SK-N-SH (cell line): ENCODE results near the gene IFNA21. TPM values are rescaled to one million over a fixed set of nuclear protein-coding genes. Genes with fewer than 3 reads are reported as not detected.
"Not testable (repeated sequence)": the region's sequence is repeated elsewhere in the genome, so short reads cannot be mapped to it uniquely, and the experiment has no call there.

Source experiments
- CTCF ChIA-PET: fragments of 300-600, 350-600 bp; formaldehyde crosslinking; extraction: SDS; loops from one replicate; lab custom pipeline; 2021; lab: Yijun Ruan, JAX
- POLR2A ChIA-PET: fragments of 350-600 bp; sonication (Branson Sonifier 250); formaldehyde crosslinking; extraction: SDS; loops from one replicate; lab custom pipeline; 2020; ENCODE audit warnings: antibody characterized with exemption, inconsistent platforms; lab: Yijun Ruan, JAX
- DNase-seq: peaks from one replicate; pipeline ENCODE4 v3.0.0; 2012
- H2AFZ ChIP-seq: fragments of 200-600 bp; sonication (generic); 2 replicates; pipeline ENCODE4 v1.8.1; 2016; ENCODE audit warnings: antibody characterized with exemption, mild to moderate bottlenecking, low read depth
- H3F3A ChIP-seq: fragments of 200-600 bp; sonication (generic); replicated peaks from 2 replicates; pipeline ENCODE3; 2016; ENCODE audit warnings: antibody characterized with exemption, mild to moderate bottlenecking; ENCODE audit not compliant: insufficient read depth
- H3K27ac ChIP-seq, 2 experiments: fragments of 200-500 bp in 1 of 2; fragments of 200-600 bp in 1 of 2; sonication (Bioruptor generic) in 1 of 2; sonication (generic), shearing (Covaris generic) in 1 of 2; 2 replicates each; pipeline versions ENCODE4 v1.5.1 to v1.6.1; 2014 to 2016; ENCODE audit warnings: low read depth in 2 of 2, inconsistent platforms in 1 of 2, low read length in 1 of 2, mild to moderate bottlenecking in 1 of 2, mixed read lengths in 1 of 2
- H3K27me3 ChIP-seq: fragments of 200-600 bp; sonication (generic), shearing (Covaris generic); 2 replicates; pipeline ENCODE4 v1.6.1; 2016; ENCODE audit warnings: mixed run types; ENCODE audit not compliant: insufficient read depth
- H3K36me3 ChIP-seq, 2 experiments: fragments of 200-500 bp in 1 of 2; fragments of 200-600 bp in 1 of 2; sonication (Bioruptor generic) in 1 of 2; sonication (generic) in 1 of 2; replicated peaks in 1 of 2; 2 replicates each; pipeline versions ENCODE3 to v1.5.1; 2014 to 2016; ENCODE audit warnings: low read length in 1 of 2, mild to moderate bottlenecking in 1 of 2; ENCODE audit not compliant: insufficient read depth in 2 of 2, control insufficient read depth in 1 of 2
- H3K4me1 ChIP-seq, 2 experiments: fragments of 200-500 bp in 1 of 2; fragments of 200-600 bp in 1 of 2; sonication (Bioruptor generic) in 1 of 2; sonication (generic), shearing (Covaris generic) in 1 of 2; 2 replicates each; pipeline versions ENCODE4 v1.5.1 to v1.6.1; 2014 to 2016; ENCODE audit warnings: low read depth in 1 of 2, low read length in 1 of 2, mixed run types in 1 of 2; ENCODE audit not compliant: insufficient read depth in 2 of 2, control insufficient read depth in 1 of 2
- H3K4me2 ChIP-seq: fragments of 200-600 bp; sonication (generic), shearing (Covaris generic); 2 replicates; pipeline ENCODE4 v1.6.1; 2017; ENCODE audit warnings: mixed run types
- H3K4me3 ChIP-seq, 2 experiments: fragments of 200-500 bp in 1 of 2; fragments of 200-600 bp in 1 of 2; sonication (Bioruptor generic) in 1 of 2; sonication (generic), shearing (Covaris generic) in 1 of 2; 2 replicates each; pipeline versions ENCODE4 v1.5.1 to v1.8.1; 2014 to 2016; ENCODE audit warnings: low read depth in 2 of 2, inconsistent platforms in 1 of 2, low read length in 1 of 2, mild to moderate bottlenecking in 1 of 2, mixed read lengths in 1 of 2, moderate library complexity in 1 of 2
- H3K79me2 ChIP-seq: fragments of 200-600 bp; sonication (generic); 2 replicates; pipeline ENCODE4 v1.8.1; 2017; ENCODE audit warnings: mild to moderate bottlenecking; ENCODE audit not compliant: insufficient read depth
- H3K9ac ChIP-seq: fragments of 200-600 bp; sonication (generic); 2 replicates; pipeline ENCODE4 v1.6.1; 2017; ENCODE audit warnings: mixed run types
- H3K9me2 ChIP-seq: fragments of 200-600 bp; sonication (generic); 2 replicates; pipeline ENCODE4 v1.6.1; 2017; ENCODE audit warnings: mixed run types
- H3K9me3 ChIP-seq: fragments of 200-600 bp; sonication (generic); 2 replicates; pipeline ENCODE4 v1.6.1; 2017; ENCODE audit warnings: mixed run types, mild to moderate bottlenecking, moderate library complexity
- H4K20me1 ChIP-seq: fragments of 200-600 bp; sonication (generic); 2 replicates; pipeline ENCODE4 v1.6.1; 2017; ENCODE audit warnings: mild to moderate bottlenecking, mixed run types; ENCODE audit not compliant: insufficient read depth
- CTCF ChIP-seq: fragments of 200-600 bp; sonication (generic); IDR thresholded peaks from 2 replicates; pipeline ENCODE4 v1.6.1; 2017; ENCODE audit warnings: antibody characterized with exemption, mild to moderate bottlenecking, moderate library complexity
- RAD21 ChIP-seq: IDR thresholded peaks from 2 replicates; pipeline ENCODE4 v1.6.1; 2012; ENCODE audit warnings: mild to moderate bottlenecking, low read length
- WGBS: methylation state at CpG from one replicate; pipeline ENCODE4 v1.1.6; 2017; ENCODE audit warnings: low lambda C conversion rate; 5-methylcytosine and 5-hydroxymethylcytosine counted together
- polyA plus RNA-seq, 3 experiments: library from polyadenylated mRNA; depleted of rRNA; stranded (reverse); fragments of >200 nt; gene quantifications; 2 replicates each; pipeline ENCODE4 v1.2.3, GENCODE V29; 2012
- TF ChIP-seq, protein P1 (sequence below): IDR thresholded peaks from 2 replicates; pipeline ENCODE4 v1.6.1; 2012; ENCODE audit warnings: mild to moderate bottlenecking, low read depth, low read length, moderate library complexity

Gene IFNA21
- polyA plus RNA-seq, 1 of the 3 experiments (the other 2 are of a cell fraction): not detected

DNA sequence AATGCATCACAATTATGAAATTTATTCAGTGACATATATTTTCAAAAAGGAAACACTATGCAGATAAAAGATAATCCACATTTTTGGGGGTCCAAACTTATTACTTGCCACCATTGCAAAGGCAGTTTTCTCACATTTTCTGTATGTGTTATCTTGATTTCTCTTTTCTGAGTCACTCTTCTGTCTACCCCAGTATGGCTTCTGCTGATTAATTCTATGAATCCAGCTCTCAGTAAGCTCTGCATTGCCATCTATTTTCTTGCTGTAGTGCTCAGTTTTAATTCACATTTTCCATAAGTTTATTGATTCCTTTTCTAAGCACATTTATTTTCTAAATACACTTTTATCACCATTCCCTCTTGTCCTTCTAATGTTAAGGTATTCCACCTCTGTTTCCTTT lies 38.7 kb upstream of the IFNA21 start (continued):
- TF ChIP-seq, protein P1, sequence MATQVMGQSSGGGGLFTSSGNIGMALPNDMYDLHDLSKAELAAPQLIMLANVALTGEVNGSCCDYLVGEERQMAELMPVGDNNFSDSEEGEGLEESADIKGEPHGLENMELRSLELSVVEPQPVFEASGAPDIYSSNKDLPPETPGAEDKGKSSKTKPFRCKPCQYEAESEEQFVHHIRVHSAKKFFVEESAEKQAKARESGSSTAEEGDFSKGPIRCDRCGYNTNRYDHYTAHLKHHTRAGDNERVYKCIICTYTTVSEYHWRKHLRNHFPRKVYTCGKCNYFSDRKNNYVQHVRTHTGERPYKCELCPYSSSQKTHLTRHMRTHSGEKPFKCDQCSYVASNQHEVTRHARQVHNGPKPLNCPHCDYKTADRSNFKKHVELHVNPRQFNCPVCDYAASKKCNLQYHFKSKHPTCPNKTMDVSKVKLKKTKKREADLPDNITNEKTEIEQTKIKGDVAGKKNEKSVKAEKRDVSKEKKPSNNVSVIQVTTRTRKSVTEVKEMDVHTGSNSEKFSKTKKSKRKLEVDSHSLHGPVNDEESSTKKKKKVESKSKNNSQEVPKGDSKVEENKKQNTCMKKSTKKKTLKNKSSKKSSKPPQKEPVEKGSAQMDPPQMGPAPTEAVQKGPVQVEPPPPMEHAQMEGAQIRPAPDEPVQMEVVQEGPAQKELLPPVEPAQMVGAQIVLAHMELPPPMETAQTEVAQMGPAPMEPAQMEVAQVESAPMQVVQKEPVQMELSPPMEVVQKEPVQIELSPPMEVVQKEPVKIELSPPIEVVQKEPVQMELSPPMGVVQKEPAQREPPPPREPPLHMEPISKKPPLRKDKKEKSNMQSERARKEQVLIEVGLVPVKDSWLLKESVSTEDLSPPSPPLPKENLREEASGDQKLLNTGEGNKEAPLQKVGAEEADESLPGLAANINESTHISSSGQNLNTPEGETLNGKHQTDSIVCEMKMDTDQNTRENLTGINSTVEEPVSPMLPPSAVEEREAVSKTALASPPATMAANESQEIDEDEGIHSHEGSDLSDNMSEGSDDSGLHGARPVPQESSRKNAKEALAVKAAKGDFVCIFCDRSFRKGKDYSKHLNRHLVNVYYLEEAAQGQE: no peak

GRCh38 chr9:21202105-21202504 lies 35.6 kb upstream of the IFNA21 start, which contains the start of gene IFNA7:
Gene IFNA7 (minus strand): TSS chr9:21202205. CDS start chr9:21202165, 40 bp downstream.
- H3K4me2 ChIP-seq, POLR2A ChIA-PET, H3K9me3 ChIP-seq, H3F3A ChIP-seq, H3K4me3 ChIP-seq, H3K4me1 ChIP-seq, H4K20me1 ChIP-seq, H3K27ac ChIP-seq, H3K9me2 ChIP-seq, H3K27me3 ChIP-seq, H3K79me2 ChIP-seq, H2AFZ ChIP-seq, H3K9ac ChIP-seq, DNase-seq, H3K36me3 ChIP-seq: not testable (repeated sequence)
- WGBS: 4% methylated on average over 4 of the region's 4 CpGs
- CTCF ChIA-PET: interaction anchor here (1.4 kb wide), 1 partner anchor 194 kb away, joined by 3 read pairs; no protein-coding TSS in a partner anchor

GRCh38 chr9:21194867-21195776 lies 28.7 kb upstream of the IFNA21 start:
- H3K4me2 ChIP-seq, H3K9me3 ChIP-seq, H3K79me2 ChIP-seq, H3K27ac ChIP-seq, POLR2A ChIA-PET, H3K36me3 ChIP-seq, DNase-seq, H3K9ac ChIP-seq, H2AFZ ChIP-seq, H3F3A ChIP-seq, H3K9me2 ChIP-seq, H3K27me3 ChIP-seq, H3K4me1 ChIP-seq, H4K20me1 ChIP-seq: not testable (repeated sequence)
- WGBS: 7% methylated on average over 6 of the region's 6 CpGs
- H3K4me3 ChIP-seq: peak overlapping the region in 1 of 2 experiments; percentile 44; a peak in 1 of 4 replicates
- CTCF ChIA-PET: interaction anchor here (0.6 to 1.5 kb wide), 13 partner anchors 10 to 313 kb away, joined by 3 to 10 read pairs (median 3); partner anchors contain the start of gene IFNA10
- TF ChIP-seq CTCF: peak; percentile 64
- TF ChIP-seq RAD21: peak; percentile 51

- CTCF ChIA-PET, H3F3A ChIP-seq, H3K79me2 ChIP-seq, H3K9ac ChIP-seq, H3K4me1 ChIP-seq, H3K9me2 ChIP-seq, H3K27me3 ChIP-seq, H3K4me3 ChIP-seq, H2AFZ ChIP-seq, H3K4me2 ChIP-seq, H3K27ac ChIP-seq, POLR2A ChIA-PET, H4K20me1 ChIP-seq, H3K36me3 ChIP-seq, H3K9me3 ChIP-seq, DNase-seq: not testable (repeated sequence)
- WGBS: 8% methylated on average over 3 of the region's 3 CpGs
Measured at GRCh38 chr9:21187487-21187886, 21.0 kb upstream of the IFNA21 start, which contains the start of gene IFNA4. Gene IFNA4 (minus strand): TSS chr9:21187587. CDS start chr9:21187531, 56 bp downstream.
